Putamen (tissue), 1 donor: ENCODE measurements around the gene OLIG3.

ENCODE experiments used
- DNase-seq: peaks from one replicate; pipeline ENCODE4 v3.0.0-alpha.2; 2016; ENCODE audit warnings: low spot score

The OLIG3 gene

DNA sequence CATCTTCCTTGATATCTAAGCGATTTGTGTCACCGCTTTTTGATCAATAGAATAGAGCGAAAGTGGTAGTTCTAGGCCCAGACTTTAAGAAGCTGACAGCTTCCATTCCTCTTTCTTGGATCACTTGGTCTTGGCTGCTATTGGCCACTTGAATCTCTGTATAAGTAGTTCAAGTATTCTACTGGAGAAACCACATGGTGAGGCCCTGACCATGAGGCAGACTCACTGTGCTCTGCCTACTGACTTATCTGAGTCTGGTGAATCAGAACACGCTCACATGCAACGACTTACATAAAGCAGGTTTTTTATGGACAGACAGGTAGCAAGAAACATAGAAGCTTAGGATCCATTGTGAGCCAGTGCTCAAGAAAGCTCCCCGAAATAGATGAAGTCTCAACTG, 27.0 kb downstream of the OLIG3 start:
- DNase-seq = no peak

DNA sequence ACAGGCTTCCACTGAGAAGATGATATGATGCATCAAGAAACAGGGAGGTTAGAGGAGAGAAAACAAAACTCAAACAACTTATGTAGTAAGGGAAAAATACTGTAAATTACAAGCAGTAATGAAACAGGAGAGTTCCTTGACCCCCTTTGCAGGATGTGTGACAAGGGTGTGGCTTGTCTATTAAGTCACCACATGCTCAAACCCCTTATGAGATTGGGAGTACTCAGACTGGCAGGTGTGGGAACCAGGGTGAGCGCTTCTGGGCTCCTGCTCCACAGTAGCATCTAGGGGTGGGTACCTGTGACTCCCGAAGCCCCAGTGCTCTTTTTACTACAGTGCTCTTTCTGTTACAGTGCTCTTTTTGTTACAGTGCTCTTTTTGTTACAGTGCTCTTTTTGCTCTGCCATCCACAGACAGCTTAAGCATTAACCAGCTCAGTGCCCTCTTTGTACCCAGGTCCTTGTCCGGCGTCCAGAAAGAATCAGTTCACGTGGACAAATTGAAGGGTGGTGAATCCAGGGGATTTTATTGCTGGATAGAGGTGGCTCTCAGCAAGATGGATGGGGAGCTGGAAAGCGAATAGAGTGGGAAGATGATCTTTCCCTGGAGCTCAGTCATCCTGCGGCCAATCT, 28.7 kb downstream of the OLIG3 start:
- DNase-seq = no peak

DNA sequence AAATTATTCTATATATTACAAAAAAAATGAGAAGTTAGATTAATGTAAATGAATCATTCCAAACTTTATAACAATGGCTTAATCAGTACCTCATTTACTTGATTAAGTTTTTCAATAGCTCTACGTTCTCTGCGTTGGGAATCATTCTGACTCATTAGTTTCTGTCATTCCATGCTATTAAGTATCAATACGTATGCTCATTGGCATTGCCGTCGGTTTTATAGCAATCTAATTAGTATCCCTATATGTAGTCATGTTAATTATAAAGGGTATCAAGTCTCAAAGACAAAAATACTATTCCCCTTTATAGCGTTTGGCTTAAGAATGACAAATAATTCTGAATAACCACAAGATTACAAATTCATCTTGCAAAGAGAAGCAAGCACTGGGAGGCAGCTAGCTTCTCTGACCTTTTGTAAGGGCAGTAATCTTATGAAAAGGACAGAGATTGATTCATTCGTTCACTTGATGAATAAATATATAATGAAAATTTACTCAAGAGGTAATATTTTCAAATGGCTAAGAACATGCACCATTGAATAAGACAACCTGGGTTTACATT, 41.8 kb downstream of the OLIG3 start:
- no peak for DNase-seq

DNA sequence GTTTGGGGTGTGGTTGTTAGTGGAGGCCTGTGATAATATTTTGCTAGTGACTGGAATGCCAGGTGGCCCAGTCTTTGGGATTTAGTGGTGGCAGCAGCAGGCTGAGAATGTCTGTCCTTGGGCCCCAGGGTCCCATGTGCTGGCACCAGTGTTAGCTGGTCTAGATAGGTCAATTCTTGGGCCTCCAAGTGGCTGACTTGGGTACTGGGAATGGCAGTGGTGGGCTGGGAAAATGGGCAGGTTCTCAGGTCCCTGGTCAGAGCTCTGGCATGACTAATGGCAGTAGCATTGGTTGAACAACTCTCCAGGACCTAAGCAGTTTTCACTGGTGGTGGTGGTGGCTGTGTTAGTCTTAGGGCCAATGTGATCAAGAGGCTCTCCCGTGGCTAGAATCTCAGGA, 50.3 kb downstream of the OLIG3 start:
- no peak for DNase-seq
